ENCODE measurements around the gene GNMT.
"Not testable (repeated sequence)": the region's sequence is repeated elsewhere in the genome, so short reads cannot be mapped to it uniquely, and the experiment has no call there.

The GNMT gene

DNA sequence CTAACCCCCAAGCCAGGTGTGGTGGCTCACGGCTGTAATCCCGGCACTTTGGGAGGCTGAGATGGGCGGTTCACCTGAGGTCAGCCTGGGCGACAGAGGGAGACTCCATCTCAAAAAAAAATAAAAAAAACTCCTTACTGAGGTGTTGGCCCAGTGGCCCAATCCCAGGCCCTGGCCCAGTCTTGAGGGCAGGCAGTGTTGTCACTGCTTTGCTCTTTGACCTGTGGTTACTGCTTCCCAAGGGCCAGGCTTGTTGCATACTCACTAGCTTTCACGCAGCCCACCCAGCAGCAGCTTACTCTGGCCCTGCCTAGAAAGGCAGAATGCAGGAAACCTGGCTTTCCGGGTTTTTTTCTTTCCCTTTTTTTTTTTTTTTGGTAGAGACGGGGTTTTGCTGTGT lies 18.1 kb upstream of the GNMT start:
- no peak for DNase-seq

DNA sequence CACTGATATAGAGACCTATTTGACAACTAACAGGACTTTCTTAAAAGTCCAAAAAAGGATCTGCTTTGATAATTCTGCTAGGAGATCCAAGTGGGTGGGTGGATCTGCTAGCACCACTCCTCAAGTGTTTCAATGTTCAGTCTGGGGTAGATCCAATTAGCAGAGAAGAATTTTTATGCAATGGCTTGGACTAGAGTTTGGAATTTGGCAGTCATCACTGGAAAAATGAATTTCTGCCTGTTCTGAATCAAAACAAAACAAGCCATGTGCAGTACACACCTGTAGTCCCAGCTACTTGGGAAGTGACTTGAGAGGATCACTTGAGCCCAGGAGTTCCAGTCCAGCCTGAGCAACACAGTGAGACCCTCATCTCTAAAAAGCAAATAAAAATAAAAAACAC lies 12.6 kb upstream of the GNMT start:
- no peak for DNase-seq

DNA sequence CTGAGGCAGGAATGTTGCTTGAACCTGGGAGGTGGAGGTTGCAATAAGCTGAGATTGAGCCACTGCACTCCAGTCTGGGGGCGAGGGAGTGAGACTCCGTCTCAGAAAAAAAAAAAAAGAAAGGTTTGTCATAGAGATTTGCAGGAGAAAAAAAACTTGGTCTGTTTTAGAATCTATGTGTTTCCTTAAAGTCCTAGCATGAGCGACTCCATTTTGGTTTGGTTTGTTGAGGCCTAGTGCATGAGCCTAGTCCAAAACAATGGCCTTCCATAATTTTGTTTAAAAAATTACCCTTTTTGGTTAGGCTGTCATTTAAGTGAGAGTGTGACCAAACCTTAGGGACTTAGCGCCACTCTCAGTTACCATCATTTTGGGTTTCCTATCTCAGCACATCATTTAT lies 8.2 kb upstream of the GNMT start:
- no peak for DNase-seq

DNA sequence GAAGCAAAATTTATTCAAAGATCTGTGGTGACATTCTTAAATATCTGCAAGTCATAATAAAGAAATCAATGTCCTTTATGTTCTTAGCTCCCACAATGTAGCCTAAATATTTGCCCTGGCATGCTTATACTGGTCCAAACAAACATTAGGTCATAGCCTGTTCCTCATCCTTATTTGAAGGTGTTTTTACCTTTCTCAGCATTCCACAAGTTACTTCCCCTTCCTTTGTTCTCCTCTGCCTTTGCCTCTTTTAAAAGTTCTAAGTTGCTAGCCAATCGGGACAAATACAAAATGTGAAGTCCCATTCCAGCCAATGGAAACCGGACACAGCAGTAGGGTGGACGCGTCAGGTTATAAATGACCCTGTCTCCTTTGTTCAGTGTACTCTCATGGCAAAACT lies 6.1 kb upstream of the GNMT start:
- not testable (repeated sequence) for DNase-seq

DNA sequence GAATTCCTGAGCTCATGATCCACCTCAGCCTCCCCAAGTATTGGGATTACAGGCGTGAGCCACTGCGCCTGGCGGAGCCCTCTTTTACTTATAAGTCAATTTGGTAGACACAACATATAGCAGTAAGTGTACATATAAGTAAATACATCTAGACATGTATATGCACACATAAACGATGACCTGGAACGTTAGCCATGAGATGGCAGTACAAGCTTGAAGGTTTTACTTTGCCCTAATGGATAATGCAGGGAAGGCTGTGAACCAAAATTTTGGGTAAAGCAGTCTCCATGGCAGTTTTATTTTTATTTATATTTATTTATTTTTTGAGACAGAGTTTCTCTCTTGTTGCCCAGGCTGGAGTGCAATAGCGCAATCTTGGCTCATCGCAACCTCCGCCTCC lies 2.4 kb upstream of the GNMT start:
- DNase-seq, result no peak

DNA sequence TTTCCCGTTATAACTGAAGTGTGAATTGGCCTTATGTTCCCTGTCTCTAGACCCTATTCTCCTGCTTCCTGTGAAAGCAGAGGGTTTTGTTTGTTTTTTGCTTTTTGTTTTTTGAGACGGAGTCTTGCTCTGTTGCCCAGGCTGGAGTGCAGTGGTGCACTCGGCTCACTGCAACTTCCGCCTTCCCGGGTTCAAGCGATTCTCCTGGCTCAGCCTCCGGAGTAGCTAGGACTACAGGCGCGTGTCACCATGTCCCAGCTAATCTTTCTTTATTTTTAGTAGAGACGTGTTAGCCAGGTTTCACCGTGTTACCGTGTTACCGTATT lies 674 bp upstream of the GNMT start:
- no peak for DNase-seq

DNA sequence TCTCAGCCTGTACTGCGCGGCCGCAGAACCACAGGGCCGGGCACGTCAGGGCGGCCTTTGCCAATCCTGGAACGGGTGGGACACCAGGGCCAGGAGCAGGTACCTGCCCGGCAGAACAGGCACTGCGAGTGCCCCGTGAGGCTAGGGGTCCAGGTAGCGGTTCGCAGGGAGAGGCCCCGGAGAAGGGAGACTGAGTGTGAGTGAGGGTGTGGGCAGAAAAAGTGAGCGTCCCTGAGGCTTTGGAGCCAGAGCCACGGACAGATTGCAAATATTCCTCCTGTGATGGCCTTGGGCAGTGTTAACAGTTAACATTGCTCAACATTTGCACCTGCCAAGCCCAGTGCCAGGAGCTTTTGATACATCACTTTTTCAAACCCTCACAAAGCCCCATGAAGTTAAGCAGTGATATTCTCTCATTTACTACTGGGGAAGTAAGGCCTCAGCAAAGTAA lies 491 bp downstream of the GNMT start:
- DNase-seq, result no peak

DNA sequence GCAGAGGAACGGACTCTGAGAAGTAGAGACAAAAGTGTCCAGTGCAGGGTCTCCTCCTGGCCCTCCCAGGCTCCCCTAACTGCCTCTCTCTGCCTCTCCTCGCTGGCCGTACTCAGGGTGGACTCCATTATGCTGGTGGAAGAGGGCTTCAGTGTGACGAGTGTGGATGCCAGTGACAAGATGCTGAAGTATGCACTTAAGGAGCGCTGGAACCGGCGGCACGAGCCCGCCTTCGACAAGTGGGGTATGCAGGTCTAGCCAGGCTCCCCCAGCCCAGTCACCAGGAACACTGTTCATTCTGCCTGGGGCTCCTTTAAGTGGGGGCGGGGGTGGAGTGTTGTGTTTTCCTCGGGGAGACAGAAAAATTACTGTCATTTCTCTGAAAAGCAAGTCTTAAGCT lies 1.5 kb downstream of the GNMT start:
- no peak for DNase-seq

DNA sequence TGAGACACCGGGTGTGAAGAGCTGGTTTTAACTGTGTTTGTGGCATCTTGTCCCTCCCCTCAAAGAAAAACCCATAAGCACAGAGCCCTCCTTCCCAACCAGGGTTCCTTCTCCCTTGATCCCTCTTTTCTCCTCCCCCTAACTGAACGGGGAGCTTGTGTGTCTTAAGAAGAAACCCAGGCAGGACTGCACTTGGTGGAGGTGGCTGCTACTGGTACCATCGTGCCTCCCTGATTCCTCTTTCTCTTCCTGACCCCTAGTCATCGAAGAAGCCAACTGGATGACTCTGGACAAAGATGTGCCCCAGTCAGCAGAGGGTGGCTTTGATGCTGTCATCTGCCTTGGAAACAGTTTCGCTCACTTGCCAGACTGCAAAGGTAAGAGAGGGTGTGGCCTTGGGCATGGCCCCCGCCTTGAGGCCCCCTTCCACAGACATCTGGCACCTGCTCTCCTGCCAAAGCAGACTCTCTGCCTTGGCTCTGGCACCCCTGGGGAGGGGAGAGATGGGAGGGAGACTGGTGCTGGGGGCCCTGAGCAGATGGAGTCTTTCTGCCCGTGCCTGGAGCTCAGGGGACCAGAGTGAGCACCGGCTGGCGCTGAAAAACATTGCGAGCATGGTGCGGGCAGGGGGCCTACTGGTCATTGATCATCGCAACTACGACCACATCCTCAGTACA lies 2.1 kb downstream of the GNMT start:
- no peak for DNase-seq

DNA sequence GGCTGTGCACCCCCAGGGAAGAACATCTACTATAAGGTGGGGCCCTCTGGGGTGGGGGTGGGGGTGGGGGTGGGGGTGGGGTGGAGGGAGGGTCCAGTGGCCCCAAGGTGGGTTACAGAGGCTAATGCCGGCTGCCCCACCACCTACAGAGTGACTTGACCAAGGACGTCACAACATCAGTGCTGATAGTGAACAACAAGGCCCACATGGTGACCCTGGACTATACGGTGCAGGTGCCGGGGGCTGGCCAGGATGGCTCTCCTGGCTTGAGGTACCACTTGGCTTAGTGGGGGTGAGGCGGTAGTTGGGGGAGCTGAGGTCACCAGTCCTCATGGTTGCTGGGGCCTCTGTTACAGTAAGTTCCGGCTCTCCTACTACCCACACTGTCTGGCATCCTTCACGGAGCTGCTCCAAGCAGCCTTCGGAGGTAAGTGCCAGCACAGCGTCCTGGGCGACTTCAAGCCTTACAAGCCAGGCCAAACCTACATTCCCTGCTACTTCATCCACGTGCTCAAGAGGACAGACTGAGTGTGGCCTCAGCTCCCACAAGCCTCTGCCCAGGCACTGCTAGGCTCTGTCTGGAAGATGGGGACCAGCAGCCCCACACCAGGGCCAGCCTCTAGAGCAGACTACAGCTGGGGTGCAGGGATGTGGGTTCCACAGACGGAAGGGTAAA lies 2.8 kb downstream of the GNMT start:
- DNase-seq, result no peak

DNA sequence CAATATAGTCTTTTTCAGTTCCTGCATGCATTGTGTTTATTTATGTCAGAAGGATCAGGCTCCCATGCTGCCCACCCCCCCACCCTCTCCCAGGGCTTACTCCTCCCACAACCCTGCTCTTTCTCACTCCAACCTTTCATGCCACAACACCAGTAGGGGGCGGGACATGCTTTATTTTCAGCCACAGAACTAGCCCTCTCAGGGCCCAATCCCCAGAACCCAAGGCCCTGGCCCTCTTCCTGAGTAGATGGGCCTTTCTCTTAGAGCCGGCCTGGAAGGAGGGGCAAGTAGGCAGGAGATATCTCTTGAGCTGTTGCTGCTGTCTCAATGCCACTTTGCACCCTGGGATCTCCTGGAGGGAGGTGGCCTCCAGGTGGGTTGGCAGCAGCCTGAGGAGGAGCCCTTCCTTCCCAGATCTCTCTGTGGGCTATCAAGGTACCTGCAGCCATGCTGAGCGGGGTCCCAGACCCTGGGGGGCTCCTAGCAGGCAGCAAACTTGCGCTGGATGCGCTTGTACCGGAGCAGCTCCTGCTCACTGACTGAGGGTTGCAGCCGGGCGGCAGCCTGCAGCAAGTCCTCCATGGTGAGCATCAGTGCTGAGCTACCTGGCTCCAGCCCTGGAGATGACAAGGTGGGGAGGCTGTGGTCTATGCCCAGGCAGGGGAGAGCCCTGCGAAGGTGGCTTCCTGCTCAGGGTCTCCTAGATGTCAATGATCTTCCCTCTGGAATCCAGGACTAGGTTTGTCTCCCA lies 3.5 kb downstream of the GNMT start:
- DNase-seq, result no peak

DNA sequence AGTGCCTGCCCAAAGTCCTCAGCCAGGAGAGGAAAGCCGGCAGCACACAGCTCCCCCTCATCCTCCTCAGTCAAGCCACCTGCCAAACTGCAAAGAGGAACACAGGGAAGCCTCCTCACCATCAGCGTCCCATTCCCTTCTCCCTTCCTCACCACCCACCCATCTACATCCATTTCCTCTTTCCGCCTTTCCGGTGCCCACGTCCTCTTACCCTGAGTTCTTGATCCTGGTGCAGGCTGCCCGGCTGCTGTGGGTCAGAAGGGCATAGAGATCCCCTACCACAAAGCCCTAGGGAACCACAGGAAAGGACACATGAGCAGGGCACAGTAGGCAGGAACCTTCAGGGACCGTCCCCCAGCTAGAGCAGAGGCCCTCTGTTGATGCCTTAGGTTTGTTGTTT lies 6.0 kb downstream of the GNMT start:
- no peak for DNase-seq

DNA sequence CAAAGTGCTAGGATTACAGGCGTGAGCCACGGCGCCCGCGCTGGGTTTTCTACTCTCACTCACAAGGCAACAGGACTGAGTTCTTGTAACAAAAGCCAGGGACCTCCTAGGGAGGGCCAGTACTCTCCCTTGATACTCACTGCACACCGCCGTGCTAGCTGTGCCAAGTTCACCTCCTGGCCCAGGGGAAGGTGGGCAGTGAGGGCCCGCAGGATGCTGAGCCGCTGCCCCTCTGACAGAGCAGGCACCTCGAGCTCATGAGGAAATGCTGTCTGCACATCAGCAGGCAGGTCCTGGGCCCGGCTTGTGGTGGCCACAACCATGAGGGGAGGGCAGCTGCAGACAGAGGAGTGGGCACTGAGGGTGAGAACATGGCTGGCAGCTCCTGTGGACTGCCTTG lies 6.7 kb downstream of the GNMT start:
- DNase-seq, result no peak

DNA sequence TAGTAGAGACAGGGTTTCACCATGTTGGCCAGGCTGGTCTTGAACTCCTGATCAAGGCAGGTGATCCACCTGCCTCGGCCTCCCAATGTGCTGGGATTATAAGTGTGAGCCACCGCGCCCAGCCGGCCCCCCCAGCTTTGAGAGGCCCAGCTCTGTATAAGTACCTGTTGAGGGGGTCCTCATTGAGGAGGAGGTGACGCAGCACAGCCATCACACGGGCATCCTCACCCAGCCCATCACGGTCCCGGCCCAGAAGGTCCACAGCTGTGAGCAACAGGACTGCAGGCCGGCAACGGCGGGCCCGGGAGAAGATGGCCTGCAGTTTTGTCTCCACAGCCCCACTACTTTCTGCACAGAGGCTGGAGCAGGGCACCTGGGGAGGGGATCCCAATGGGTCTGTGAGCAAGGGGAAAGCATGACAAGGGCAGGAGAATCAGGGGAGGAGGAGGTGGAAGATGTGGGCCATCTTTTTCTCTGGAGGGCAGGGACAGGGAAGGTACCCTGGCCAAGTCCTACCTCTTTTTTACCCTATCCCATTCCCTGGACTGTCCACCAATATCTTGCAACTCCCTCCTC lies 7.7 kb downstream of the GNMT start:
- DNase-seq, result no peak

DNA sequence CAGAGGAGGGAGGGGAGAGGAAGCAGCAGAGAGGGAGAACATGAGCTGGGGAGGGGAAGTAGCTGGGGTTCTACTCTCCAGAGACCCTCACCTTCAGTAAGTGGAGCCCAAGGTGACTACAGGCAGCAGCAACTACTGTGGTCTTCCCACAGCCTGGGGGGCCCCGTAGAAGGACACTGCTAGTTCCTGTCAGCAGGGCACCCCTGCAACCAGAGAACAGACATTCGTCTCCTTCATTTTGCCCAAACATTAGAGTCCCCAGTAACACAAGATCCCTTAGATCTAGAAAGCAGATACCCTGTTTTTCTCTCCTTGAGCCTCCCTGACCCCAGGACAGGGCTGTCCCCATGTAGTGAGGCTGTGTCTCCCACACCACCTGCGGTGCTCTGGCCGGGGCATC lies 8.2 kb downstream of the GNMT start:
- no peak for DNase-seq

DNA sequence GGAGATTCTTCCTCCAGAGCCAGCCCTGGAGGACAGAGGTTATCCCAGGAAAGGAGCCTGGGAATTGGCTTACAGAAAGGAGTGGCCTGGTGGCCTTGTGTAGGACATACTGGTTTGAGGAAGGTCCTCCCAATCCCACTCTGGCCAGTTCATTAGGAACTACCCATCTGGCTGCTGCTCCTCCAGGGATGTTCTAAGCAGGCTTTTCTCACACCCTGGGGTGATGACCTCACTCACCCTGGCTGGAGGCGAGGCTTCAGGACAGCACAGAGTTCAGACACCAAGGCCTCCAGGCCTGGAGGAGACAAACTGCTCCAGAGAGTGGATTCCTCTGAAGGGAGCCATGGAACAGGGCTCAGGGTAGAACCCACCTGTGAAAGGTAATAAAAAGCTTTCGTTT lies 8.9 kb downstream of the GNMT start:
- DNase-seq, result no peak

DNA sequence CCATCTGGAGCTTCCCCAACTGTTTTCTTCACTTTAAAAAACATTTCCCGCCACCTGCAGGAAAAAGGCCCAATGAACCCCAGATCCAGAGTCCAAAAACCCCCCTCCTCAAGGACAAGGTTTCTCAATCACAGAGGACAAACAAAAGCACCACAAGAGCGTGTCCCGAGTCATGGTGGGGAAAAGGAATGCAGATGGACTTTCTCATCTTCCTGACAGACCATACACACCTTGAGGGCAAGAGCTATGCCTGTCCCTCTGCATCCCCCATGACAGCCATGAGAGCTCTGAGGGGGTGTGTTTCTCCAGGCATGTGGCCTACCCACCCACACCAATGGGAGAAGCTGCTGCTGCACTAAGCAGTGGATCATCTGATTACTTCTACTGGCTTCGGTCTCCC lies 9.4 kb downstream of the GNMT start:
- DNase-seq, result no peak

DNA sequence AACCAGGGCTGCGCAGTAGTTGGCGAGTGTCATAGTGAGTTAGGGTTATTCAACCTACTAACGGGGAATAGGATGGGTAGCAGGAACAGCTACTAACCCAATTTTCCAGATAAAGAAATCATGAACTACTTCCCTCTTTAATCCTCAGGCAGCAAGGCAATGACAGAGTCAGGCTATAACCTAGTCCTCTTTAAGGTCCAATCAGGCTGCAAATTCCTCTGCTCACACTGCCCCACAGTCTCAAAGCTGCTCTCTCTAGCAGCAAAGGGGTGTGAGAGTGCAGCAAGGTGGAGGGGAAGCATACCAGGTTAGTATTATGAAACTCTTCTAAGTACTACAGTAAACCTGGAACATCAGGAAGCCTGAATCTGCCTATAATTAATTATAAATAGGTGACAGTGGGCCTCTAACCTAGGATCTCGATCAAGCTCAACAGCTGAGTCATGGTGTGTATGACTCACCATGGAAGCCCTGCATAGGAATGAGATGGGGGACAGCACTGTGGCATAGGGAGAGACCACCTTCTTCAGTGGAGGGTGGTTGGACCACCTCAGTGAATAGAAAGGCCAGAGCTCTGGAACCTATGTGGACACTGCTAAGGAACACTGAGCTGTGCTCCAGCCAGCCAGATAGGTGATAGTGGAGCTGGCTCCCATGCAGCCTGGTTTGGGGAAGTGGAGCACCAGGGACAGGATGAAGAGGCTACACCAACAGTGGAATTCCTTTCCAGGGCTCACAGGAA lies 10.5 kb downstream of the GNMT start:
- no peak for DNase-seq

DNA sequence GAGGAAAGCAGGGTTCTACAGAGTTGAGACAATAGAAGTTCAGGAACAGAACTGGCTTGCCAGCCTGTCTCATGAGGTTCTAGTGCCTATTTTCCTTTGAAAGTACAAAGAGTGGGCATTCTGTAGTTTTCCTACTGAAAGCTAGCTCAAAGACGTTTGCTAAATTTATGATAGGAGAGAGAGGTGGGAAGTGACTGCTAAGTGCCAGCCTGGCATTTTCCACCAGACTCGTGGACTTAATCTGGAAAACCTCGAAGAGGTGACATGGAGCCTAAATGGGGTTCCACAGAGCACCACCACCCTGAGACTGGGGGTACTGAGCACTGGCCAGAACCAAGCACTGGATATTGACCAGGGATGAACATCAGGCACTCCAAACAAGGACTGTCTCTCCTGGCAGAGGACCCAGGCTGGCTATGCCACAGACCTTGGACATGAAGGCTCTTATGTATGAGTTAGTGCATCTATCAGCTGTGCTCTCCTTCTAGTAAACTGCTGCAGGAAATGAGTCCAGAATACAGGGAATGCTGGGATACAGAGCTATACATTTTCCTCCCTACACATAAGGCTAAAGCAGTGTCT lies 11.3 kb downstream of the GNMT start:
- no peak for DNase-seq

DNA sequence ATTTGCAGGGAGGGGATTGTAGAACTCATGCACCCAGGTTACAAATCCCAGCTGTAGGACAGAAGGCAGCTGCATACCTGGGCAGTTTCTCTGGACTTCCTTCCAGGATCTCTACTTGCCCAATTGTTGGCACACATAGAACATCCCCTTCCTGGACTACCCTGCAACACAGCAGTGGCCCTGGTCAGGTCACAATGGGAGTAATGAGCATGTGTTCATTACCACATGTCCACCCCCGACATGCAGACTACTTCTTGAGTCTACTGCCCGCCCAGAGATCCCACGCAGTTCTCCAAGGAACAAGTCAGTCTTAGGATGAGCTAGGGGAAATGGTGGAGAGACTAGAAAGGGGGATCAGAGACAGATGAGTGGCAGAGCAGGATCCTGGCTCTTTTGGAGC lies 13.4 kb downstream of the GNMT start:
- no peak for DNase-seq

DNA sequence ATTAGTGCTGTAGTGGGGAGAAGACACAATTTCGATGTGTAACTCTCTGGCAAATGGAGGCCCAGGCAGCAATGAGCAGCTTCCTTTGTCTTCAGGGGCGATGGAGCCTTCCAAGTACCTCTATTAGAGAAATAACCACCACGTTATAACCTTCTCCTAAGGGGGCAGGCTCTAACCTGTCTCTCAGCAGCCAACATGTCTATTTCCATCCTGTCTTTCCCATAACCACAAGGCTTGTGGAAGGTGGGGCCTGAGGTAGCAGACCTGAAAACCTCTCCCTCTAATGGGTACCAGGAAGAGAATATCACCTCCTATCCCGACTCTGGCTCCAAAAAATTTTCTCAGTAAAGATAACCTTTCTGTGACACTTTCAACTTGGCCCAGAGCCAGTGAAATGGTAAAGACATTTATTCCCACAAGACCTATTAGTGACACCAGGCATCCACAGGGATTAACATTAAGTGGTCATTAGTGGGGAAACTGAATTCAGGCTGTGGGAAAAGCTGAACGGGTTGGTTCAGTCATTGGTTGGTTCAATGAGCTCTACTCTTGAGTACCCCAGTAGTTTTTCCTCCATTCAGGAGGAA lies 14.5 kb downstream of the GNMT start:
- no peak for DNase-seq

DNA sequence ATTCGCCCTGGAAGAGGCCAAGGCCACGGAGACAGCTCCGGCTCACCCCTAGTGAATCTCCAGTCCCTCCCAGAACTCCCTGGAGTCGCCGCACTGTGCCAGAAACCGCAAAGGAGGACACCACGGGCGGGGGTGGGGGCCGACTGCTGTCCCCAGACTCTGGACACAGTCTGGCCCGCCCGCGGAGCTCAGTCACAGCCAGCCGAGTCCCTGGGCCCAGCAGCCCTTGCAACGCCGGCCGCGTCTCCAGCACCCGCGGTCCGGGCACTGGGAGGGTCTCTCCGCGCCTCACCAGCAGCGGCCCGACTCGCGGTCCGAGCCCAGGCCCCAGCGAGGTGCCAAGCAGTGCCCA lies 17.9 kb downstream of the GNMT start:
- no peak for DNase-seq
